Lower leg skin (tissue), 3 donors: ENCODE results near the gene POU3F3.

Source experiments
- POLR2A ChIP-seq, 2 donors: fragments of 450-650 bp; IDR thresholded peaks; one replicate each; pipeline ENCODE4 v1.6.1; 2016 to 2017; ENCODE audit warnings: antibody characterized with exemption in 2 of 2, mild to moderate bottlenecking in 1 of 2, moderate library complexity in 1 of 2
- TF ChIP-seq, protein P1 (sequence below), 3 donors: fragments of 450-650 bp; IDR thresholded peaks; one replicate each; pipeline ENCODE4 v1.5.1; 2016; ENCODE audit warnings: antibody characterized with exemption in 3 of 3, mild to moderate bottlenecking in 3 of 3, moderate library complexity in 2 of 3

DNA sequence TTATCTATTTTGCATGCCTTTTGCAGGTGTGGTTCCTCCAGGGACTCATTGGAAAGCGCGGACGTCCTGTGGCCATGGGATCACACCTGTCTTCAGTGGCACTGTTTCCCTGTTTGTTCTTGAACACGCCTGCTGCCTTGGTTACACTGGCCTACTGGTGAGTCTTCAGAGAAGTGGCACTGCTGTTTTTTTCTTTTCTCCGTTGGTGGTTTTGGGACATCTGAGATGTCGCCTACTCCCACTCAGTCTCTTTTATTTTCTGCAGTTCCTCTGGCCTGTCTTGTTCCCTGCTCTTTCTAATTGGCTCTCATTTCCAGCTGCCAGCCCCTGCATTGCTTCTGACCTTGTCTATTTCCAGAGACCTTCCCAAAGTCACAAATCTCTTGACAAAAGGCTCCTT lies 35.7 kb upstream of the POU3F3 start:
- TF ChIP-seq, protein P1, sequence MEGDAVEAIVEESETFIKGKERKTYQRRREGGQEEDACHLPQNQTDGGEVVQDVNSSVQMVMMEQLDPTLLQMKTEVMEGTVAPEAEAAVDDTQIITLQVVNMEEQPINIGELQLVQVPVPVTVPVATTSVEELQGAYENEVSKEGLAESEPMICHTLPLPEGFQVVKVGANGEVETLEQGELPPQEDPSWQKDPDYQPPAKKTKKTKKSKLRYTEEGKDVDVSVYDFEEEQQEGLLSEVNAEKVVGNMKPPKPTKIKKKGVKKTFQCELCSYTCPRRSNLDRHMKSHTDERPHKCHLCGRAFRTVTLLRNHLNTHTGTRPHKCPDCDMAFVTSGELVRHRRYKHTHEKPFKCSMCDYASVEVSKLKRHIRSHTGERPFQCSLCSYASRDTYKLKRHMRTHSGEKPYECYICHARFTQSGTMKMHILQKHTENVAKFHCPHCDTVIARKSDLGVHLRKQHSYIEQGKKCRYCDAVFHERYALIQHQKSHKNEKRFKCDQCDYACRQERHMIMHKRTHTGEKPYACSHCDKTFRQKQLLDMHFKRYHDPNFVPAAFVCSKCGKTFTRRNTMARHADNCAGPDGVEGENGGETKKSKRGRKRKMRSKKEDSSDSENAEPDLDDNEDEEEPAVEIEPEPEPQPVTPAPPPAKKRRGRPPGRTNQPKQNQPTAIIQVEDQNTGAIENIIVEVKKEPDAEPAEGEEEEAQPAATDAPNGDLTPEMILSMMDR (IDR thresholded peaks at IDR 0.05) = no peak
- no peak for TF ChIP-seq POLR2A (IDR thresholded peaks at IDR 0.05)
